Neural cell (in vitro differentiated cells): ENCODE results near the gene C1GALT1. TPM values are rescaled to one million over a fixed set of nuclear protein-coding genes. Genes with fewer than 3 reads are reported as not detected.

Experiments used
- H2AFZ ChIP-seq: fragments of 200-600, 300-800 bp; sonication (generic), shearing (Covaris generic); 2 replicates; pipeline ENCODE4 v1.6.0; 2014; ENCODE audit warnings: low read depth, mild to moderate bottlenecking, antibody characterized with exemption, low read length, moderate library complexity
- H3F3A ChIP-seq: fragments of 200-600 bp; shearing (Covaris generic); 2 replicates; pipeline ENCODE4 v1.6.1; 2016; ENCODE audit warnings: mild to moderate bottlenecking, moderate library complexity, mixed read lengths, antibody characterized with exemption, low read length; ENCODE audit not compliant: insufficient read depth, poor library complexity, severe bottlenecking
- H3K27ac ChIP-seq: fragments of 200-600, 300-800 bp; sonication (generic), shearing (Covaris generic); 2 replicates; pipeline ENCODE4 v1.5.1; 2014; ENCODE audit warnings: mild to moderate bottlenecking, low read length, moderate library complexity
- H3K27me3 ChIP-seq: fragments of 300-800, 200-600 bp; sonication (generic), shearing (Covaris generic); 2 replicates; pipeline ENCODE4 v1.6.0; 2014; ENCODE audit warnings: mild to moderate bottlenecking, low read depth, low read length, moderate library complexity; ENCODE audit not compliant: insufficient read depth
- H3K36me3 ChIP-seq: fragments of 300-800, 200-600 bp; sonication (generic), shearing (Covaris generic); 2 replicates; pipeline ENCODE4 v1.5.1; 2014; ENCODE audit warnings: mild to moderate bottlenecking, antibody characterized with exemption, low read length, moderate library complexity; ENCODE audit not compliant: insufficient read depth
- H3K4me2 ChIP-seq: fragments of 300-800, 200-600 bp; sonication (generic), shearing (Covaris generic); 2 replicates; pipeline ENCODE4 v1.6.0; 2014; ENCODE audit warnings: mild to moderate bottlenecking, low read length
- H3K4me3 ChIP-seq: fragments of 300-800, 200-600 bp; sonication (generic), shearing (Covaris generic); 2 replicates; pipeline ENCODE4 v1.5.1; 2014; ENCODE audit warnings: mild to moderate bottlenecking, low read length, moderate library complexity
- H3K79me2 ChIP-seq: fragments of 200-600 bp; shearing (Covaris generic); replicated peaks from 2 replicates; pipeline ENCODE4 v1.6.0; 2014; ENCODE audit warnings: mild to moderate bottlenecking, low read length, moderate library complexity; ENCODE audit not compliant: insufficient read depth
- H3K9ac ChIP-seq: fragments of 300-800, 200-600 bp; sonication (generic), shearing (Covaris generic); 2 replicates; pipeline ENCODE4 v1.6.1; 2016; ENCODE audit warnings: mild to moderate bottlenecking, low read length, mixed read lengths
- H3K9me2 ChIP-seq: fragments of 200-600 bp; shearing (Covaris generic); 2 replicates; pipeline ENCODE4 v1.6.1; 2016; ENCODE audit warnings: mild to moderate bottlenecking, low read length, mixed read lengths; ENCODE audit not compliant: insufficient read depth
- H3K9me3 ChIP-seq: fragments of 200-600, 300-800 bp; sonication (generic), shearing (Covaris generic); 2 replicates; pipeline ENCODE4 v1.6.1; 2016; ENCODE audit warnings: mild to moderate bottlenecking, mixed run types, low read length, moderate library complexity, mixed read lengths
- H4K20me1 ChIP-seq: fragments of 200-600 bp; shearing (Covaris generic); 2 replicates; pipeline ENCODE4 v1.6.1; 2016; ENCODE audit warnings: mild to moderate bottlenecking, mixed run types; ENCODE audit not compliant: insufficient read depth
- CTCF ChIP-seq: fragments of 450-650 bp; IDR thresholded peaks from 2 replicates; pipeline ENCODE4 v1.5.1; 2014; ENCODE audit warnings: antibody characterized with exemption, mild to moderate bottlenecking, moderate library complexity; ENCODE audit not compliant: poor library complexity, severe bottlenecking
- POLR2AphosphoS5 ChIP-seq: IDR thresholded peaks from 2 replicates; pipeline ENCODE4 v1.6.1; 2012
- SMC3 ChIP-seq: fragments of 450-650 bp; conservative IDR thresholded peaks from 2 replicates; pipeline ENCODE4 v1.6.1; 2014; ENCODE audit warnings: antibody characterized with exemption, mild to moderate bottlenecking, moderate library complexity; ENCODE audit not compliant: poor library complexity
- polyA plus RNA-seq: library from polyadenylated mRNA; depleted of rRNA; stranded (reverse); fragments of >200 nt; gene quantifications from 2 replicates; pipeline ENCODE4 v1.2.3, GENCODE V29; 2014
- TF ChIP-seq, protein P1 (sequence below): IDR thresholded peaks from 2 replicates; pipeline ENCODE4 v1.6.1; 2012; ENCODE audit warnings: borderline replicate concordance

Gene C1GALT1
- polyA plus RNA-seq, 1 donor from 2014 or later = 25.0 TPM

DNA sequence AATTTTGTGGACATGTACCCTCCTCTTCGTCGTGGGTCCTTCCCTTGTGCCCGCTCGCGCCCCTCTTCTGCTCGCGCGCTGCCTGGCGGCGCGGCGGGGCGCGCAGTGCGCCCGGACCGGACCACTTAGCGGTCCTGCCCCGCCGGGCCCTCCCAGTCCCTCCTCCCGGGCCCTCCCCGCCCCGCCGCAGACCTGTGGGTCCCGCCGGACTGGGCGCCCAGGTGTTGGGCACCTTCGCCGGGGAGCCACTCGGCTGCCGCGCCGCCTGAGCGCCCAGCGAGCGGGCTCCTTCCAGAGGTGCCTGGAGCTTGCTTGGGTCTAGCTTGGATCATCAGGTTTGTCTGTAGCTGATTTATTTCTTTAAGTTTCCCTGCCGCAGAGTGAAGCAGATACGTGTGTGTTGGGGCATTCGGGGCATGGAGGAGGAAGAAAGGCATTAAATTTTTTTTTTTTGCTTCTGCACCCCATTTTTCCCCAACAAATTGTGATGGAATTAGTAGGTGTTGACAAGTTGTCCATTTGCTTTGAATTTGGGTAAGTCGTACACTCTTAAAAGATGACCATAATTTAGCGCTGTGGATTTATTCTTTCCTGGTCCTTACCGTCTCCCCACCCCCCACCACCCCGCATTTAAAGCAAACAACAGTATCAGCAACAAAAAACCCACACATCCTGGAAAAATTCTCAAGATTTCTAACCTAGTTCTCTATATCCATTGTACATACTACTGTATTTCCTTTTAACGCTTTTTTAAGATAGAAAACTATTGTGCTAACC, 905 bp downstream of the C1GALT1 start:
- H3K9ac ChIP-seq = peak overlapping the region; percentile 90
- H3K27ac ChIP-seq = peak overlapping the region; percentile 87
- H3K27me3 ChIP-seq = no peaks in the 10 kb centered on the region
- H3F3A ChIP-seq = peaks cover 10% of the 10 kb centered on the region
- H3K36me3 ChIP-seq = no peaks in the 10 kb centered on the region
- no peaks in the 10 kb centered on the region for H3K9me3 ChIP-seq
- no peaks in the 10 kb centered on the region for H3K9me2 ChIP-seq
- no peaks in the 10 kb centered on the region for H4K20me1 ChIP-seq
- peak overlapping the region; percentile 61 for H2AFZ ChIP-seq
- peaks cover 34% of the 10 kb centered on the region for H3K79me2 ChIP-seq
- peak overlapping the region; percentile 83 for H3K4me3 ChIP-seq
- H3K4me2 ChIP-seq = peak overlapping the region; percentile 66
- TF ChIP-seq, protein P1, sequence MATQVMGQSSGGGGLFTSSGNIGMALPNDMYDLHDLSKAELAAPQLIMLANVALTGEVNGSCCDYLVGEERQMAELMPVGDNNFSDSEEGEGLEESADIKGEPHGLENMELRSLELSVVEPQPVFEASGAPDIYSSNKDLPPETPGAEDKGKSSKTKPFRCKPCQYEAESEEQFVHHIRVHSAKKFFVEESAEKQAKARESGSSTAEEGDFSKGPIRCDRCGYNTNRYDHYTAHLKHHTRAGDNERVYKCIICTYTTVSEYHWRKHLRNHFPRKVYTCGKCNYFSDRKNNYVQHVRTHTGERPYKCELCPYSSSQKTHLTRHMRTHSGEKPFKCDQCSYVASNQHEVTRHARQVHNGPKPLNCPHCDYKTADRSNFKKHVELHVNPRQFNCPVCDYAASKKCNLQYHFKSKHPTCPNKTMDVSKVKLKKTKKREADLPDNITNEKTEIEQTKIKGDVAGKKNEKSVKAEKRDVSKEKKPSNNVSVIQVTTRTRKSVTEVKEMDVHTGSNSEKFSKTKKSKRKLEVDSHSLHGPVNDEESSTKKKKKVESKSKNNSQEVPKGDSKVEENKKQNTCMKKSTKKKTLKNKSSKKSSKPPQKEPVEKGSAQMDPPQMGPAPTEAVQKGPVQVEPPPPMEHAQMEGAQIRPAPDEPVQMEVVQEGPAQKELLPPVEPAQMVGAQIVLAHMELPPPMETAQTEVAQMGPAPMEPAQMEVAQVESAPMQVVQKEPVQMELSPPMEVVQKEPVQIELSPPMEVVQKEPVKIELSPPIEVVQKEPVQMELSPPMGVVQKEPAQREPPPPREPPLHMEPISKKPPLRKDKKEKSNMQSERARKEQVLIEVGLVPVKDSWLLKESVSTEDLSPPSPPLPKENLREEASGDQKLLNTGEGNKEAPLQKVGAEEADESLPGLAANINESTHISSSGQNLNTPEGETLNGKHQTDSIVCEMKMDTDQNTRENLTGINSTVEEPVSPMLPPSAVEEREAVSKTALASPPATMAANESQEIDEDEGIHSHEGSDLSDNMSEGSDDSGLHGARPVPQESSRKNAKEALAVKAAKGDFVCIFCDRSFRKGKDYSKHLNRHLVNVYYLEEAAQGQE = no peak
- TF ChIP-seq POLR2AphosphoS5 = no peak

DNA sequence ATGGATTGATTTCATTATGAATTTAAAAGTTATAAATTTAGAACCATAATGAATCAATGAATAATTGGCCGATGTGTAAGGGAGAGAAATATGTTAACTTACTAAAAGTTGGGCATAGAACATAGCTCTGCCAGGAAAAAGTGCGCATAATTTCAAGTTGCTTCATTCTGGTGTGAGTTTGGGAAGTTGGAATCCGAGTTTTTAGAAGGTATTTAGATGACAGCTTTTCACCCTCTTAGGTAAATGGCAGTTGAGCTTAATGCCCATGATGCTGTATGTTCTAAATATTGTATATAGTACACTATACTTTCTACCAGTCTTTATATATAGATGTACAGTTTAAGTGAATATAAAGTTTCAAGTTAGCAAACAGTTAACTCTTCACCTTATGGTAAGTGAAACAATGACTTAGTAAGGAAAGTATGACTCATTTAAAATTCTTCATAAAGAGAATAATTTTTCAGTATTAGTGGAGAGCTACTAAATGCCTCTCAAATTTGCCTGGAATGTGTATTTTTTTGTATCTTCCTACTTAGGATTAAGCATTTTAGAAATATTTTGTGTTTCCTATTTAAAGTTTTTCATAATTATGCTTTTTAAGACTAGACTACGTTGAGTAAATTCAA, 1.6 kb downstream of the C1GALT1 start:
- Histone ChIP-seq H3K27ac (no peak overlapping the region), H2AFZ (no peak overlapping the region), H3K4me2 (peak overlapping the region; percentile 66), H3K36me3 (no peaks in the 10 kb centered on the region), H4K20me1 (no peaks in the 10 kb centered on the region), H3F3A (peaks cover 10% of the 10 kb centered on the region), H3K27me3 (no peaks in the 10 kb centered on the region), H3K9me3 (no peaks in the 10 kb centered on the region), H3K9ac (peak overlapping the region; percentile 90), H3K4me3 (peak overlapping the region; percentile 83), H3K79me2 (peaks cover 38% of the 10 kb centered on the region), H3K9me2 (no peaks in the 10 kb centered on the region)
- TF ChIP-seq SMC3 (no peak), CTCF (no peak)
- TF ChIP-seq, protein P1 = no peak
